Parathyroid adenoma (tissue), 2 donors: ENCODE data around the gene IFNA13.

Experiments
- H2AFZ ChIP-seq: fragments of 300-600 bp; sonication (generic); one replicate; pipeline ENCODE4 v1.7.0; 2017; ENCODE audit warnings: antibody characterized with exemption, mild to moderate bottlenecking
- H3K27ac ChIP-seq: fragments of 300-600 bp; sonication (generic); one replicate; pipeline ENCODE4 v1.7.0; 2017
- H3K27me3 ChIP-seq: fragments of 300-600 bp; sonication (generic); one replicate; pipeline ENCODE4 v1.7.0; 2017; ENCODE audit warnings: low read length; ENCODE audit not compliant: control insufficient read depth, insufficient read depth
- H3K36me3 ChIP-seq: fragments of 300-600 bp; sonication (generic); one replicate; pipeline ENCODE4 v1.7.0; 2017; ENCODE audit warnings: low read length; ENCODE audit not compliant: control insufficient read depth, insufficient read depth
- H3K4me1 ChIP-seq: fragments of 300-600 bp; sonication (generic); one replicate; pipeline ENCODE4 v1.7.0; 2017; ENCODE audit warnings: control low read depth
- H3K4me2 ChIP-seq: fragments of 300-600 bp; sonication (generic); one replicate; pipeline ENCODE4 v1.7.0; 2017; ENCODE audit warnings: low read length
- H3K4me3 ChIP-seq: fragments of 300-600 bp; sonication (generic); one replicate; pipeline ENCODE4 v1.7.0; 2017; ENCODE audit warnings: low read depth, low read length
- H3K79me2 ChIP-seq: fragments of 300-600 bp; sonication (generic); one replicate; pipeline ENCODE4 v1.7.0; 2017; ENCODE audit warnings: control low read depth
- H3K9ac ChIP-seq: fragments of 300-600 bp; sonication (generic); one replicate; pipeline ENCODE4 v1.7.0; 2017; ENCODE audit warnings: mild to moderate bottlenecking
- H3K9me3 ChIP-seq: fragments of 300-600 bp; sonication (generic); one replicate; pipeline ENCODE4 v1.7.0; 2017; ENCODE audit warnings: low read length; ENCODE audit not compliant: control insufficient read depth
- TF ChIP-seq, protein P1 (sequence below): fragments of 300-600 bp; sonication (generic); IDR thresholded peaks from one replicate; pipeline ENCODE4 v1.7.0; 2017; ENCODE audit warnings: antibody characterized with exemption, mild to moderate bottlenecking
- donor health status: primary hyperparathyroidism.

IFNA13 gene

DNA sequence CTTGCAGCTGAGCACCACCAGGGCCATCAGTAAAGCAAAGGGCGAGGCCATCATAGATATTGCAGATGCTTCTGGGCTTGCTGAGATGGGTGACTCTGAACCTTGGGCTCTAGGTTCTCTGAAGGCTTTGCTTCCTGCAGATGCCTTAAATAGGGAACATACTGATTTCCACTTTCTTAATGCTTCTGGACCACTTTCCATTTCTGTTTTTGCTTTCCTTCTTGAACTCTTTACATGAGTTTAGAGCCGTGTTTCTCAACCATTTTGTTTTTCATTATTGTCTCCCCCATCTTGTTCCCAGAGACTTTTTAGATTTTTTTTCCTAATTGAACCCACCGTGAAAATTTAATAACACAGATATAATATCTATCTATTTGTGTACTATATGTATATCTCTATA is at the start of gene IFNA13:
TSS of gene IFNA13 (minus strand) at position 101 of the 400 bp plus-strand sequence. CDS start at position 54, 47 bp downstream.
- Histone ChIP-seq H2AFZ (no peak within 1 kb of the TSS), H3K4me3 (no peak within 1 kb of the TSS), H3K79me2 (no peaks in the 10 kb centered on the region), H3K36me3 (no peaks in the 10 kb centered on the region), H3K27me3 (no peaks in the 10 kb centered on the region), H3K4me2 (no peak within 1 kb of the TSS), H3K9me3 (no peaks in the 10 kb centered on the region), H3K4me1 (no peaks in the 10 kb centered on the region), H3K9ac (no peak within 1 kb of the TSS), H3K27ac (no peak within 1 kb of the TSS)
- TF ChIP-seq, protein P1, sequence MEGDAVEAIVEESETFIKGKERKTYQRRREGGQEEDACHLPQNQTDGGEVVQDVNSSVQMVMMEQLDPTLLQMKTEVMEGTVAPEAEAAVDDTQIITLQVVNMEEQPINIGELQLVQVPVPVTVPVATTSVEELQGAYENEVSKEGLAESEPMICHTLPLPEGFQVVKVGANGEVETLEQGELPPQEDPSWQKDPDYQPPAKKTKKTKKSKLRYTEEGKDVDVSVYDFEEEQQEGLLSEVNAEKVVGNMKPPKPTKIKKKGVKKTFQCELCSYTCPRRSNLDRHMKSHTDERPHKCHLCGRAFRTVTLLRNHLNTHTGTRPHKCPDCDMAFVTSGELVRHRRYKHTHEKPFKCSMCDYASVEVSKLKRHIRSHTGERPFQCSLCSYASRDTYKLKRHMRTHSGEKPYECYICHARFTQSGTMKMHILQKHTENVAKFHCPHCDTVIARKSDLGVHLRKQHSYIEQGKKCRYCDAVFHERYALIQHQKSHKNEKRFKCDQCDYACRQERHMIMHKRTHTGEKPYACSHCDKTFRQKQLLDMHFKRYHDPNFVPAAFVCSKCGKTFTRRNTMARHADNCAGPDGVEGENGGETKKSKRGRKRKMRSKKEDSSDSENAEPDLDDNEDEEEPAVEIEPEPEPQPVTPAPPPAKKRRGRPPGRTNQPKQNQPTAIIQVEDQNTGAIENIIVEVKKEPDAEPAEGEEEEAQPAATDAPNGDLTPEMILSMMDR: no peak

DNA sequence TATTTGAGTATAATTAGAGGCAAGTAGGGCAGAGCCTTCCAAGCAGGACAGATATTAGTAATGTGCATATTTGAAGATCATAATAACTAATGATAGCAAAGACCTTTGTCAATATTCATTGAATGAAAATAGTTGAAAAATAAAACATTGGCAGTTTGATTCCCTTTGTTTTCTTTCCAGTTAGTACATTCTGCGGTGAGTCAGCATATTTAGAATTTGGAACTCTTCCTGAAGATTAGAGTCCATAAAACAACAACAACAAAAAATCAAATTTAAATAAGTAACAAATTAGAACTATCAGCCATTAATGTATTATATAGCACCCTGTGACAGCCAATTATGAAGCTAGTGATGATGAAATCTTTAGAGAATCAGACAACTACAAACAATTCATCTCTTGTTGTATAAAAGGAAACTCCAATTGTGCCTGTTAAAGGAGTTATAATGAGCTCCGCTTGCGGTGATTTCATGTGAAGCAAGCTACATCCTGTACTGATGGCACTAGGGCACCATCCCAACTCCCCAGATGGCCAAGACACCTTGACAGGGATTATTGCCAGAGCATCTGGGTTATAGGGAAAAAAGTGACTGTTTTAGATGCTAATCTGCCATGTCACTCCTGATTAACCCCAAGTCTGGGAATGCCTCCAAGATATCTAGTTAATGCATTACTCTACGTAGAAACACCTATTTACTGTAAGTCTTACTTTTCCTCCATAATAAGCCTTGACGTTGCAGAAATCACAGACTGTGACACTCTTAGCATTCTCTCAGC is 47.8 kb upstream of the IFNA13 start:
- Histone ChIP-seq H3K4me3 (no peak overlapping the region), H3K9me3 (no peaks in the 10 kb centered on the region), H3K79me2 (no peaks in the 10 kb centered on the region), H2AFZ (no peak overlapping the region), H3K4me1 (no peaks in the 10 kb centered on the region), H3K9ac (no peak overlapping the region), H3K36me3 (no peaks in the 10 kb centered on the region), H3K27ac (no peak overlapping the region), H3K4me2 (no peak overlapping the region), H3K27me3 (no peaks in the 10 kb centered on the region)
- TF ChIP-seq, protein P1: no peak

DNA sequence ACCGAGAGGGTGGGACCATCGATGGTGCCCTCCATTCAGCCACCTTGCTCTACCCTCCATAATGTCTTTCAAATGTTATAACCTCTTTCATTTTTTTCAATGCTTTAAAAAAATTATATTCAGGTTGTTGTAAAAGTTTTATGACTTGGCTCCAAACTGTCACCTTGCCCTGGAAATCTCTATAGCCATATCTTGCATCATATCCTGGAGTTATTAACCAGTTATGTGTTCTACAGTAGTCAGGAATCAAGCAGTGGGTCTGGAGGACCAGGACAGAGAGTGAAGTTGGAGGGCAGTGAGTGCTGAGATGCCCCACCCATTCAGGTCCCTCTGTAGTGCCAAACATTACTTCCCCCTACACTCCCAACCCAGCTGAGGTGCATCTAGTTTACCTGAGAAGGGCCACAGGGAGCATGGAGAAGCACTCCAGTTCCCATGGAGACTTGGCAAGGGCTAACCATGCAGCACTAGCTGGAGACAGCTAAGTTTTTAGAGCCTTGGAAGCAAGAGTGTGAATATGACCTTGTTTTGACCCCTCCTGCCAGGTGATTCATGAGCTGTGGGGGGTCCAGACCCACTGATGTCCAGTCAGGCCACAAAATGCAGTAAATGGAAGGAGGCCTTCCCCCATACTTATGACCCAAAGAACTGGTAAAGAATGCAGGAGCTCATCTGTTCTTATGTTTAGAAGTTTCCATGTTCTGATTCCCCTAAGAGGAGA is 46.5 kb upstream of the IFNA13 start:
- H3K4me2 ChIP-seq: no peak overlapping the region
- no peaks in the 10 kb centered on the region for H3K79me2 ChIP-seq
- no peaks in the 10 kb centered on the region for H3K4me1 ChIP-seq
- TF ChIP-seq, protein P1: no peak
- H3K4me3 ChIP-seq: no peak overlapping the region
- no peaks in the 10 kb centered on the region for H3K27me3 ChIP-seq
- no peaks in the 10 kb centered on the region for H3K9me3 ChIP-seq
- no peak overlapping the region for H3K27ac ChIP-seq
- no peaks in the 10 kb centered on the region for H3K36me3 ChIP-seq
- no peak overlapping the region for H3K9ac ChIP-seq
- no peak overlapping the region for H2AFZ ChIP-seq

DNA sequence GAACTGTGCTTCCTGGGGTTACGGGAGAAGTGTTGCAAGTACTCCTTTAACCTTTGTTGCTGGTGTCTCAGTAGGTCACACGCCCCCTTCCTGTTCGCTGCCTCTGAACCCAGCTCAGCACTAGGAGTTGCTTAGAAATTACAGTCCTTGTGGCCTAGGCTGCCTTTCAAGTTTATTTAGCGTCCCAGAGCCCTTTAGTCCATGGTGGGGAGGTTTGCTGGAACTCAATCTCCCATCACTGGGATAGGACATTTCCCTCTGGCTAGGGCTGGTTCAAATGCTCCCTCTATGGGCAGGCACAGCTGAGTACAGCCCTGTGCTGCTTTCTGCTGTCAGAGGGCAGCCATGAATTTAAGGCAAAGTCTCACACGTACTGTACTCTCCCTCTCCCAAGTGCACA is 45.8 kb upstream of the IFNA13 start:
- no peak overlapping the region for H2AFZ ChIP-seq
- H3K4me3 ChIP-seq: no peak overlapping the region

More for the DNA sequence above, 45.8 kb upstream of the IFNA13 start:
- H3K4me1 ChIP-seq: no peaks in the 10 kb centered on the region
- no peaks in the 10 kb centered on the region for H3K79me2 ChIP-seq
- H3K9me3 ChIP-seq: no peaks in the 10 kb centered on the region
- H3K9ac ChIP-seq: no peak overlapping the region
- TF ChIP-seq, protein P1: no peak
- H3K4me2 ChIP-seq: no peak overlapping the region
- H3K27ac ChIP-seq: no peak overlapping the region
- no peaks in the 10 kb centered on the region for H3K36me3 ChIP-seq
- no peaks in the 10 kb centered on the region for H3K27me3 ChIP-seq
